ENCODE results near the gene ACKR3.

The ACKR3 gene

DNA sequence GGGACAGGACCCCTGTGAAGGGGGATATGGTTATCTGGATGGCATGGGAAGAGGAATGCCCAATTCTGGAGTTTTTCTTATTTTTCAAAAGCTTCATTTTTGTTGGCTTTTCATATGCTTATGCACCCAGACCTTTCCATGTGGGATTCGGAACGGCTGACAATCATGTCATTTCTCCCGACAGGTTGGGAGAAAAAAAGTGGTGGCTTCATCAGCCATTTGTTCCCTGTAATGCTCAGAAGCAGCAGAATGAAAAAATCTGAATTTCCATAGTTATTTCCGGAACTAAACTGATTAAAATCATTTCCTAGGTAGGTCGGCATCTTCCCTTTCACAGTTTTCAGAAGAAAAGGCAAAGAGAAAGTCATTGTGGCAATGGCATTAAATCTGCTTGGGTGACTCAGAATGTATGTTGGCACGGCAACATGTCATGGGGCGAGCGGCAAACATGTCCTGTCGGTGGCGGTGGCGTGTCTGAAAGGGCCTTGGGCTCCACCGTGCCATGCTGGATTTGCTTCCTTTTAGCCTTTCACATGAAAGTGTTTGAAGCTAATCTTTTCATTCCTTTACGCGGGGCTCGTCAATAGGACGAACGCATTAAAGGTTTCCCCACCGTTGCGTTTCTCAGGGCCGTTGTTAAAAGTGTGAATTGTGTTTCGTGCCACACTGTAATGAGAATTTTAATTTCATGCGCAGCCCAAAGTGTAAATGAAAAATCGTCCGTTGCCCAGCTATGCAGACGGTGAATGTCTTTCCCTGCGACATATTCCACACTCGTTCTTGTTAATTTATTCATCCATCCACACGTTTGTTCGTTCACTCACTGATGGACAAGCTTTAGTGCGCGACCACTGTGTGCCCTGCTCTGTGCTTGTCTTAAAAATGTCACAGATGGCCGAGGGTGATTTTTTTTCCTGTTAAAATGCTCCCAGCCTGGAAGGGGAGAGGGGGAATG lies 18.5 kb downstream of the ACKR3 start:
- no peak for DNase-seq

DNA sequence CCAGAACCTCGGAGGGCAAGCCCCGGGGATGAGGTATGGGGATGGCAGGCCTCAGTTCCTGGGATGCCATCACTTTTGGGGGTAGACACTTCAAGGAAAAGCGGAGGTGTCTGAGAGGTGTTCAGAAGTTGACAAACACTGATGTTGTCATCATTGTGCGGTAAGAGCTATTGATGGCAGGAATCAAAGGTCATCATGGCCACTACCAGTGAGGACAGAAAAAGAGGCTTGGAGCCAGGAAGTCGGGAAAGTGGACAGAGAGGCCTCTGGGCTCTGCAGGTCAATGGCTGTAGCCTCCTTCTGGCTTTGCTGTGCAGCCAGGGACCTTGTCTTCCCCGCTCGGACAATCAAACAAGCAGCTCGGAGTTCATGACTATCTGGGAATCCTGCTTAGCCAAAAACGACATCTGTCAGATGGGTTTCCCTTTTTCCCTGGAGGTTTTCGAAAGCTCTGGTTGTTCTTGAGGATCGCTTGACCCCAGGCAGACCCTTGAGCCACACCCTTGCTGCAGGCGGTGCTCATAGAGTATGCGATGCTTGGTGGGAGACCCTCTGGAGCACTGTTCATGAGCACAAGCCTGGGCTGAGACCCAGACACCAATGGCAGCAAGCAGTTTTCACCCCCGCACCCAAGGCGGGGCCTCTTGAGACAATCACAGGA lies 19.4 kb downstream of the ACKR3 start:
- DNase-seq, result no peak

DNA sequence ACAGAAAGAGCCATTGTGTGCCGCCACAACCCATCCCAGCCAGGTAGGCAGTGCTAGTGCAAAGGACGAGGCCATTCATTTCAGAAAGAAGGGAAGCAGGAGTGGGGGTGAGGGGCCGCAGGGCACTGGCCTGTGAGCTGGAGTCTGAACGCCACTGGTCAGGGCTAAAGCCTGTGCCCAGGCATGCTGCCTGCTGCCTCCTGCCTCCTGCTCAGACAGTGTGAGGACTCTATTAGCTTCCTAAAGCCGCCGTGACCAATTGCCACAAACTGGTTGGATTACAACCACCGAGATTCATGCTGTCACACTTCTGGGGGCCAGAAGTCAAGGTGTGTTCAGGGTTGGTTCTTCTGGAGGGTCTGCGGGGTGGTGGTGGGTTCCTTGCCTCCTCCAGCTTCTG lies 21.2 kb downstream of the ACKR3 start:
- DNase-seq, result no peak

DNA sequence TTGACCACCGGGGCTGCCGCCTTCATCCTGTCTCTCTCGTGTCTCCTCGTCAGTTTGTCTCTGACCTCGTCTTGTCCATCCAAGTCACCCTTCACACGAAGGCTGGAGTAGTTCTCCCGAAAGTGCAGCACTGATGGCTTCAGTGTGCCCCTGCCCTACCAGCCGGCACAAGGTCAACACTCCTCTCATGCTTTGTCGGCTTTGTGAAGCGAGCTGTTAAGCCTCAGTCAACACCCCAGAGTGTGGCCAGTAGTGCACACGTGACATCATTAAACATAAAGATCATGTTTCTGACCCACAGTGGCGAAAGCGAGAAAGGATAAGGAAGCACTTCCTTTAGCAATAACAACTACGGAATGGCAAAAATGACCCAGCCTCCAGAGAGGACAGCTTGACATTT lies 23.2 kb downstream of the ACKR3 start:
- no peak for DNase-seq

DNA sequence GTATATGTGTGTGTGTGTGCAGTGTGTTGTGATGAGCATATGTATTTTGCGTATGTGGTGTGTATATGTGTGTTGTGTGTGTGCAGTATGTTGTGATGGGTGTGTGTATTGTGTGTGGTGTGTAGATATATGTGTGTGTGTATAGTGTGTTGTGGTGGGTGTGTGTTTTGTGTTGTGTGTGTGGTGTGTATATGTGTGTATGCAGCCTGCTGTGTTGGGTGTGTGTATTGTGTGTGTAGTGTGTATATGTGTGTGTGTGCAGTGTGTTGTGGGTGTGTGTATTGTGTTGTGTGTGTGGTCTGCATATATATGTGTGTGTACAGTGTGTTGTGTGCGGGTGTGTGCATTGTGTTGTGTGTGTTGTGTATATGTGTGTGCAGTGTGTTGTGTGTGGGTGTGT lies 23.9 kb downstream of the ACKR3 start:
- DNase-seq, result no peak

DNA sequence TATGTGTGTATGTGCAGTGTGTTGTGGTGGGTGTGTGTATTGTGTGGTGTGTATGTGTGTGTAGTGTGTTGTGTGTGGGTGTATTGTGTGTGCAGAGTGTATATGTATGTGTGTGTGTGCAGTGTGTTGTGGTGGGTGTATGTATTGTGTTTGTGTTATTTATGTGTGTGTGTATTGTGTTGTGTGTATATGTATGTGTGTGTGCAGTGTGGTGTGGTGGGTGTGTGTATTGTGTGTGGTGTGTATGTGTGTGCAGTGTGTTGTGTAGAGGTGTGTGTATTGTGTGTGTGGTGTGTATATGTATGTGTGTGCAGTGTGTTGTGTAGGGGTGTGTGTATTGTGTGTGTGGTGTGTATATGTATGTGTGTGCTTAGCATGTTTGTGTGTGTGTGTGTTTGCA lies 24.3 kb downstream of the ACKR3 start:
- no peak for DNase-seq

DNA sequence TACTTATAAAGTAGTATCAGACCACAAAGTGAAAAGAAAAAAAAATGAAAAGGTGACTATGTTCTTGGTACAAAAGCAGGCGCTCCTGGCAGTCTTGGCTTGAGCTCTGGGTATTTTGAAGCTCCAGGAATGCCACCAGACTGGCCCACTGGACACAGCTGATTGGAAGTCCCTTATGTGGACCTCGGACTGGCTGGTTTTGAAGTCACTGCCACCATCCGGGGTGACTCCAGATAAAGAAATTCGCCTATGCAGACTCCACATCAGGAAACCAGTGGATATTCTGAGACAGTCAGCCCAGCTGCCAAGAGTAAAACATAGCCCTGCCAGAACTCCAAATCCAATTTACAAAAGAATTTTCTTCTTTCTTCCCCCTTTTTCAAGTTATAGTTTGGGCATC lies 28.0 kb downstream of the ACKR3 start:
- no peak for DNase-seq

DNA sequence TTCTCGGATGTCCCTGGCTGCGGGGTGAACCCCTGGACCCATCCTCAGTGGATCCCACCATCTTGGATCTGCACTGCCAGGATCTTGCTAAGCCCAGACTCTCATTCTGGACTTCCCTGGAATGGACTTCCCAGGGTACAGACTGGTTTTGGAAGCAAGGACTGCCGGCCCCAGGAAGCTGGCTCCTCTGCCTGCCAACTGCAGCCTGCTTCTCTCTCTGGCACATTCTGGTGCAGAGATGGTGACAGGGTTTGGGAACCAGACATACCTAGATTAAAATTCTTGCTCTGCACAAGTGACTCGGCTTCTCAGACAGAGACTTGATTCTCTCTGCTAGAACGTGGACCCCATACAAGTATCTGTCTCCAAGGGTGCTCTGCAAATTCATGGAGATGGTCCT lies 29.4 kb downstream of the ACKR3 start:
- no peak for DNase-seq

DNA sequence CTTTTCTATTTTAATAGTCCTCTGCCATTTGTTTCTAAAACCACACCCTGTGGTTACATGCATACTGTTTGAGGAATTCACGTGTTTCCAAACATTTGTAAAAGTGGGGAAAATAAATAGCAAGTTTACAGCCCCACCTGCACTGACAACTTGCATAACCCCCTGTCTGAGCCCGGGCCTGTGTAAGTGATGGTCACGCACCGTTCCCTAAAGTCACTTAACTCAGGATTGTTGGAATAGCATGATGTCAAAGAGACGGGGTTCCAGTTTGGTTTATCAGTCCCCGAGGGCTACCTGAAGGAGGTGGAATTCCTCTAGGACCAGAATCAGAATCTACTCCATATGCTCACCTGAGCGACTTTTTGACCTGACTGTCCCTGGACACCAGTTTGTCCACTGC lies 30.5 kb downstream of the ACKR3 start:
- DNase-seq, result no peak

DNA sequence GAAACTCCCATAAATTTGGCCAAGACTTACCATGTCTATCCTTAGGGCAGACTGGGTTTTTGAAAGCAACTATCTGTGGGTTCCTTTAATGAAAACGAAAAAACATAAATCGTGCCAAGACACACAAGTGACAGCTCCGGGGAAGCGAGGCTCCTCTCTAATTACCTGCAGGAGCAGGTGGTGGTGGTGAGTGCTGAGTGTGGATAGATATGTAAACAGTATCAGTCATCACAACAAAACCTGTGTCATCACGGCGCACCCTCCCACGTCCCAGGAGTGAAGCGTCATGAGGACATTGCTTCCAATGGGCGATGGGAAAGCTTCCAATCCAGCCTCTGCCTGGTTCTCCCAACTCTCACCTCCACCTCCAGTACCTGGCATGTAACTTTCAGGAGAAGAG lies 31.3 kb downstream of the ACKR3 start:
- no peak for DNase-seq

DNA sequence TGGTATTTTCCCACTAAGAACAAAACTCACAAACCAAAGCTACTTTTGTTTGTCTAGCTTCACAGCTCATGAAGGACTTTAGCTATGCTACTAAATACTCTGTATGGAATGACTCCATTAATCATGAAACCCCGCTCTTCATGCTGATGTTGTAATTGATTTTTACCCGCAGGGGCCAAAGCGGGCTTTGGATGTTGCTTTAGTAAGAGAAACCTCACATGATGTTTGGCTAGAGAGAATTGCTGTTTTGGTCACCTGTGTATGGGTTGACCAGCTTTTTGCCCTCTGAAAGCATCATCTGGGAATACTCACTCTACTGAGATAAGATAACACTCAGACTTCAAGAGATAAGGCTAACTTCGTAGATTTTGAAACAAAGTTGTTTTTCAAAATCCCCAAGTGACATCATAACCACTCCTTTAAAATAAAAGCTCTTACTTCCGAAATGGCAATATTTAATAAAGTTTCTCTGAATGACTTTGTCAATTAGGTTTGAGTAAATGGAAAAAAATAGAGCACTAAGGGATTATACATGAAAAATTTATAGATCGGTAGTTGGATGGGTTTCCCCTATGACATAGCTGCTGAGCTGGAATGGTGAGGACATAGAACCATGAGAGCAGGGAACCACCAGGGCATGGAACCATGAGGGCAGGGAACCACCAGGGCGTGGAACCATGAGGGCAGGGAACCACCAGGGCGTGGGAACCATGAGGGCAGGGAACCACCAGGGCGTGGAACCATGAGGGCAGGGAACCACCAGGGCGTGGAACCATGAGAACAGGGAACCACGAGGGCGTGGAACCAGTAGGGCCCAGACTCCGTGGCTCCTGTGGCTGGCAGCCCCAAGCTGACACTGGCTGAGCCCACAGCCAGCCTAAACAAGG lies 31.9 kb downstream of the ACKR3 start:
- DNase-seq, result no peak

DNA sequence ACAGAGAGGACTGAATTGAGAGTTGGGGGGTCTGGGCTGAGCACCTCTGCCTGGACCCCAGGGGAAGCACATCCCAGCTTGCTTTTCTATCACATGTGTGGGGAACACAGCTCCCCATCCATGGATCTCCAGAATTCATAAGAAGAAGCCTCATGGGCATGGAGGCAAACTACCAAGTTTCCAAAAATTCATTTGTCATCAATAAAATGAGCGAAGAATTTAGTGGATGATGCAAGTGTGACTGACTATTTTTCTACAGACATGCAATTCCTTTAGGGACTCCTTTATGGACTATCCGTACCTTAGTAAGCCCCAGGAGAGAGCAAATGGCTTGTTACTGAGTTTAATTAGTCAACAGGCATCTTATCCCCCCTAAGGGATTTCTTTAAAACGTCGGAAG lies 33.1 kb downstream of the ACKR3 start:
- no peak for DNase-seq

DNA sequence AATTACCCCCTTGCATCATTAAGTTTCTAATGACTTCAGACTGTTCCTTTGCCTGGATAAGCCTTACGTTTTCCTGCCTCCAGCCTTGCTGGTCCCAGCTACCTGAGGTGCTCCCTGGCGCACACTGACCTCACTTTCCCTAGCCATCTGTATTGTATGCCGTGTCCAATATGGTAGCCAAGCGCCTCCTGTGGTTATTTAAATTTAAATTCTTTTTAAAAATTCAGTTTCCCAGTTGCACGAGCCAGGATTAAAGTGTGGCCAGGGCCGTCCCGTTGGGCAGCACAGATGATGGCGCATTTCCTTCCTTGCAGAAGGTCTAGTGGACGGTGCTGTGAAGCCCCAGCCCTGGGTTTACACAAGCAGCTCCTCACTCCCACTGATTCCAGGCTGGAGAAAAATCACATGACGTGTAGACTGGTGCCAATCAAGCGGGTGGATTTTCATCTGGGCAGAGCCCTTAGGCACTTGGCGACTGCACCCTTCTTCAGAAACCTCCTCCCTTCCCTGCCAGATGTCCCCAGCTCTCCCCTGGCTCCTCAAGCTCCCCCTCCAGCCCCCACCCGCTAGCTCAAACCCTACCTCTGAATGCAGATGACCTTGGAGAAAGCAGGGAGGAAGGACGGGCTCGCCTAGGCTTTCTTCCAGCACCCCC lies 33.9 kb downstream of the ACKR3 start:
- no peak for DNase-seq

DNA sequence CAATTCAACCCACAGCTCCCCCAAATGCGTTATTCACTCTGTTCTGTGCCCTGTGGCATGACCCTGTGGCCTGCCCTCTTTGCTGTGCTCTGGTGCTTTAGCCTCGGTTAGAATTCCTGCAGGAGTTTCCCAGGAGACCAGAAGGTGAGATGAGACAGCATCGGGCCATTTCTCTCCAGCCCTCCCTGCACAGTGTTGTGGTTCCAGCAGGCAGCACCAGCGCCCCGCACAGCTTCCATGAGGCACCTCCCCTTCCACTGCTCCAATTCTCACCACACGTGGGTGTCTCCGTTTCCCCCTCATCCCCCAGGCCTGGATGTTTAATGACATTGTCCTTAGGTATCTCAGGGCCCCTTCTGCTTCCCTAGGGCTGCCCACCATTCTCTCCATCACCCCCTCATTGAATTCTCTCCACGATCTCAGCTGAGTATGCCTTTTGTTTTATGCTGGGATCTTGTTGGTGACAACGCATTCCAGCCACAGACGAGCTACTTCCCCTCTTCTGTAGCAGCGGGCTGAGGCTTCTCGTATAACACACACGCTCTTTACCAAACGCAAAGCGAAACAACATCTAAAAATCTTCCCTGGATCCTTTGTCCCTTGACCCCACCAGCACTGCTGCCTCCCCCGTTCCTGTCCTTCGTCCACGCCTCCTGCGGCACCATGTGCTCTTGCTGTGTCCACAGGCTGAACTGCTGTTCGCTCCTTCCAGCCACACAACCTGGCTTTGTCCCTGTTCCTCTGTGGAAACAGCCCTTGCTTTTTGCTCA lies 35.1 kb downstream of the ACKR3 start:
- DNase-seq, result no peak

DNA sequence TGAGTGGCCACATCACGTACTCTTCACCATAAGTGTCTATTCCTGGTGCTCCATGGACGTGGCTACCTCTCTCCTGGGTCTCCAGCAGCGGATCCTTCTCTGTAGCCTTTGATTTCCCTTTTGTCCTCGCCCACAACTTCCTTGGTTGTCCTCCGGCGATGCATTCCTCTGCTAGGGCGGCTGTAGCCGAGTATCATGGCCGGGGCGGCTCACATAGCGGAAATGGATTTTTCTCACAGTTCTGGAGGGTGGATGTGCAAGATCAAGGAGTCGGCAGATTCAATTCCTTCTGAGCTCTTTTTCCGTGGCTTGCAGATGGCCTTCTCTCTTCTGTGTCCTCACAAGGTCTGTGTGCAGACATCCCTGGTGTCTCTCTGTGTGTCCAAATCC lies 35.7 kb downstream of the ACKR3 start:
- DNase-seq, result no peak

DNA sequence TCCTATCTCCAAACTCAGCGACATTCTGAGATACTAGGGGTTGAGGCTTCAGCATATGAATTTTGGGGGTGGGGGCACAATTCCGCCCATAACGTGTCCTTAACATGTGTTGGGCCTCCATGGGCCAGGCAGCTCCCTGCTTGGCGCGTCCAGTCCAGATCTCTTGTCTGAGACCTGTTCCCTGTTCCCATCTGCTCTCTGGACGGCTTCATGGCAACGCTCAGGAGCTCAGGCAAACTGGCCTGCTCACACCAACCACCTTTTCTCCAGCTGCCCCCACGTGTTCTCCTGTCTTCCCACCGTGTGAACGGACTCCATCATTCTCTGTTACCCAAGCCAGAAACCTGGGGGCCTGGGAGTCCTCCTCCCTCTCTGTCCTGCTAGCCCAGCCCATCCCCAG lies 36.4 kb downstream of the ACKR3 start:
- DNase-seq, result no peak

DNA sequence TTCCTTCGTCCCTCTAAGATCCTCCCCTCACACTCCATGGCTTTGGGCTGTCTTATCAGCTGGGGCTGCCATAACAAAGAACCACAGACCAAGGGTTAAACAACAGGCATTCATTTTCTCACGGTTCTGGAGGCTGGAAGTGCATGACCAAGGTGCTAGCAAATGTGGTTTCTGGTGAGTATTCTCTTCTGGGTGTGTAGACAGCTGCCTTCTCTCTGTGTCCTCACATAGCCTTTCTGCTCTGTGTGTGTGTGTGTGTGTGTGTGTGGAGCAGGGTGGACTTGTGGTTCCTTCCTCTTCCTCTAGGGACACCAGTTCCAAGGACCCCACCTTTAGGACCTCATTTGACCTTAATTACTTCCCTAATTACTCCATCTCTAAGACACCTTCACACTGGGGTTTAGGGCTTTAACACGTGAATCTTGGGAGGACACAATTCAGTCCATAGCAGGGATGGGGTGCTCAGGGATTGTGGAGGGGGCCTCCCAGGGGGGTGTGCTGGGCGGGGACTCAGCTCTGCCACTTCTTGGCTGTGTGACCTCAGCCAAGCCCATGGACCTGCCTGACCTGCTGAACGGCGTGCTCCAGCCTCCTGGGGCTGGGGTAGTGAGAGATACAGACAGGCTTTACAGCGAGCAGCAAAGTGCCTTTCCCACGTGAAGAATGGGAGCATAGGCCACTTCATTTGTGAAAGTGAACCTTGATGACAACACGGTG lies 38.0 kb downstream of the ACKR3 start:
- peak; percentile 48 for DNase-seq

DNA sequence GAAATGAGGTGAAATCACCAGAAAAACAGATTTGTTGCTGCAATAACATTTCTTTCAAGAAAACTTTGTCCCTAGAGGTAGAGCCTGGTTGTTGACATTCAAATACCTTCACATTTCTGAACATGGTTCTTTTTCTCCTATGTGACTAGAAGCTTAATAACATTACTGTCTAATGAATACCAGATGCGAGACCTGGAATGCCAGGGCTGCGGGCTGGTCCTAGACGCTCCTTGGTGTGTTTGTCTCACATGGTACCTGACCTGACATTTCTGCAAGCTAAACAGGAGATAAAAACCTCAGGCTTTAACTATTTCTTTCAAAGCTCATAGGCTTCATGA lies 38.5 kb downstream of the ACKR3 start:
- no peak for DNase-seq

DNA sequence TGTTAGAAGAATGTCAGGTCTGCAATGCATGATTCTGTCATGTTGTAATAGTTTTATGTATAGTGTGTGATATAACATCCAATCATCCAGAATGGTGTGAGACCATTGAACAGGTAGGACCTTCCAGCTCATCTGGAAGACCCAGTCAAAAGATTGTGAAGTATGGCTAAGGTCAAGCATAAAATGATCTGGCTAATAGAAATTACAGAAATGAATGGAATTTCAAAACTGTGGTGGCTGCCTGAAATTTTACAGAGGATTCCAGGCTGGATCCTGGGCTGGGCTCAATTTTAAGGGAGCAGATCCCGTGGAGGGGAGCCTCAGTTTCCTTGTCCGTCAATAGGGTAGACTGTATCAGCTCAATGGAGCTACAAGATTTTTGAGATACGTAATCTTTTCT lies 39.1 kb downstream of the ACKR3 start:
- no peak for DNase-seq

DNA sequence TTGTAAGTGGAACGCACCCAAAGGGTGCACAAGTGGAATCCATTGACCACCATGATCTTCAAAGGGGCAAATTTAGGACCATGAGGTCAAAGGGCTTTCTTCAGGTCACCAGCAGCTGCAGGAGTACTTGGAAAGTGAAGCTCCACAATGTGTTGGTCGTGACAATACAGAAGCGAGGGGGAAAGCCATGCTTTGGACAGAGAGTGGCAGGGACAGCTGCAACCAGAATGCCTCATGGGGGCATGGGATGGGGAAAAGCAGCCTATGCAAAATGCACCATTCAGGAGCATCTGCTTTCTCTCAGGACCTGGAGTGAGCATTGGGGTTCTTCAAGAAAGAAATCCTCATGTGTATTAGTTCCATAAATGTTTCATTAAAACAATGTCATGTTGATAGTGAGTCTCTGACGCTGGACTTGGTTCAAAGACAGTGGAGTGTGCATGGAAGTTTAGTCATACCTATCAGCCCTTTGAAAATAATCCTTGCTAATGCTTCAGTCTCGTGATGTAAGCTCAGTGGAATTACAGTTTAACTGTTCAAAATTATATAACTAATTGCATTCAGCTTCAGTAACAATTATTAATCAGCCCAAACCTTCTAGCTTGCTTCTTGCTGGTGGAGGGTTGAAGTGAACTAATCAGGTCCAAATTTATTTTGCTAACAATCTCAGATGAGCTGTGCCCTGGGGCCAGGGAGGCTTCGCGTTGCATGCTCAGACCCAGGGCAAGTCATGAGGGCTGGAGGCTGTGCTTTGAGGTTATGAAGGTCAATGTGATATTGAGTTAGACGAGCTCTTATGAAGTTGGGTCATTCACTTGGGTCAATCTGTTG lies 41.6 kb downstream of the ACKR3 start:
- no peak for DNase-seq

DNA sequence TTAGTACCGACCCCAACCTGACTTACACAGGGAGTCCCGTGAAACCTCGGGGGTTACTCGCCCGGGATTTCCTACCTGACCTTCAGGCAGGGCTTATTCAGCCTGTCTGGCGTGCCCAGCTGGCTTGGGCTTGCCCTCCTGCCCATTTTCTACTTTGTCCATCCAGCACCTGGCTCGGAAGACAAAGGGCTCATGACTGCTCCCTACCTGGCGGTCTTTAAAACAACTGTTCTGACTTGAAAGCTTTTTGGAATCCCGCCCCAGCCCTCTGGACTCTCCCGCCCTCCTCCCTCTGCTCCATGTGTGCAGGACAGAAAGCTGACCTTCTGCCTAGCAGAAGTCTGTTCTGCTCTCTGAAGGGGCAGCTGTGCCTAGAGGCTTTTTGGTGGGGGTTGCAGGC lies 43.1 kb downstream of the ACKR3 start:
- DNase-seq, result no peak

Measured in CD4-positive, alpha-beta T cell treated with Interleukin-17A for 1 hour (primary cell).